GM19193 (cell line): ENCODE results near the gene CCRL2.

Experiments
- POLR2A ChIP-seq: IDR thresholded peaks from 4 replicates; pipeline ENCODE4 v1.6.1; 2011; ENCODE audit not compliant: insufficient read depth, insufficient read length; ENCODE audit errors: extremely low read depth

Gene CCRL2

GRCh38 chr3:46433841-46434240, 26.8 kb downstream of the CCRL2 start:
- no peak for TF ChIP-seq POLR2A

GRCh38 chr3:46435081-46435726, 28.1 kb downstream of the CCRL2 start:
- TF ChIP-seq POLR2A = no peak

- TF ChIP-seq POLR2A = no peak
Observed at GRCh38 chr3:46438831-46439230, 31.8 kb downstream of the CCRL2 start.

- no peak for TF ChIP-seq POLR2A
Observed at GRCh38 chr3:46440531-46441294, 33.7 kb downstream of the CCRL2 start.

GRCh38 chr3:46442576-46443530, 35.8 kb downstream of the CCRL2 start:
- TF ChIP-seq POLR2A = no peak

GRCh38 chr3:46447228-46447985, 40.3 kb downstream of the CCRL2 start:
- TF ChIP-seq POLR2A = no peak

- TF ChIP-seq POLR2A = no peak
Observed at GRCh38 chr3:46448721-46449120, 41.7 kb downstream of the CCRL2 start.

GRCh38 chr3:46449755-46450552, 42.9 kb downstream of the CCRL2 start:
- no peak for TF ChIP-seq POLR2A

- no peak for TF ChIP-seq POLR2A
Observed at GRCh38 chr3:46453526-46454208, 46.6 kb downstream of the CCRL2 start.

- TF ChIP-seq POLR2A = no peak
Observed at GRCh38 chr3:46454209-46454595, 47.1 kb downstream of the CCRL2 start.

- TF ChIP-seq POLR2A = no peak
Observed at GRCh38 chr3:46454606-46455005, 47.5 kb downstream of the CCRL2 start.

- TF ChIP-seq POLR2A = no peak
Observed at GRCh38 chr3:46455231-46456115, 48.4 kb downstream of the CCRL2 start.
